HCT116 (cell line): ENCODE measurements around the gene BRS3. TPM values are rescaled to one million over a fixed set of nuclear protein-coding genes. Genes with fewer than 3 reads are reported as not detected.

ENCODE experiments used
- ATAC-seq: fragments of 200-7000 bp; cut with Tn5 transposase; 2 replicates; pipeline ENCODE4 v1.9.1; 2020; ENCODE audit warnings: mild to moderate bottlenecking, moderate library complexity
- BruUV-seq: library from RNA; stranded (reverse); fragments of 400-500 nt; replicated peaks from 2 replicates; lab custom pipeline; 2021; lab: Mats Ljungman, UMichigan
- CTCF ChIA-PET: fragments of 300-600 bp; sonication (Branson Sonifier 250); formaldehyde crosslinking; loops from one replicate; lab custom pipeline; 2021; ENCODE audit warnings: antibody characterized with exemption; lab: Charles Lee
- POLR2A ChIA-PET: fragments of 300-600, 350-600 bp; sonication (Branson Sonifier 250); formaldehyde crosslinking; loops from one replicate; lab custom pipeline; 2021; ENCODE audit warnings: antibody characterized with exemption; lab: Charles Lee
- RAD21 ChIA-PET, 2 experiments: fragments of 300-600 bp; sonication (Branson Sonifier 250); formaldehyde crosslinking; loops; one replicate each; lab custom pipeline; 2023; ENCODE audit warnings: low total read pairs in 2 of 2; ENCODE audit not compliant: uncharacterized antibody in 2 of 2, unreplicated experiment in 2 of 2, low non-redundant PET in 1 of 2; lab: Charles Lee
- DNase-seq: peaks from one replicate; pipeline ENCODE4 v3.0.0-alpha.2; 2010; ENCODE audit warnings: low read depth, low spot score
- H2AFZ ChIP-seq: fragments of 200-600 bp; shearing (Covaris generic), sonication (generic); 2 replicates; pipeline ENCODE4 v1.6.1; 2017; ENCODE audit warnings: low read depth, mixed run types, mixed read lengths, antibody characterized with exemption, low read length; ENCODE audit not compliant: poor library complexity, severe bottlenecking
- H3K27ac ChIP-seq: 2 replicates; pipeline ENCODE4 v1.5.1; 2012; ENCODE audit warnings: low read depth, low read length
- H3K27me3 ChIP-seq: fragments of 200-600 bp; sonication (generic); 2 replicates; pipeline ENCODE4 v1.6.1; 2016; ENCODE audit warnings: mixed run types, low read length, mixed read lengths; ENCODE audit not compliant: insufficient read depth
- H3K36me3 ChIP-seq, 2 experiments: fragments of 200-500 bp in 1 of 2; fragments of 200-600 bp in 1 of 2; sonication (Bioruptor generic) in 1 of 2; sonication (generic) in 1 of 2; 2 replicates each; pipeline versions ENCODE4 v1.5.1 to v1.6.1; 2014 to 2016; ENCODE audit warnings: low read length in 2 of 2, inconsistent platforms in 1 of 2, mixed read lengths in 1 of 2, mixed run types in 1 of 2; ENCODE audit not compliant: insufficient read depth in 2 of 2, control insufficient read depth in 1 of 2
- H3K4me1 ChIP-seq, 2 experiments: fragments of 200-600 bp in 1 of 2; sonication (generic) in 1 of 2; 2 replicates each; pipeline versions ENCODE4 v1.5.1 to v1.6.1; 2012 to 2017; ENCODE audit warnings: low read length in 2 of 2, inconsistent platforms in 1 of 2, mild to moderate bottlenecking in 1 of 2, mixed read lengths in 1 of 2, mixed run types in 1 of 2, moderate library complexity in 1 of 2; ENCODE audit not compliant: insufficient read depth in 2 of 2, control insufficient read depth in 1 of 2
- H3K4me2 ChIP-seq: fragments of 200-600 bp; sonication (generic); 2 replicates; pipeline ENCODE4 v1.6.1; 2017; ENCODE audit warnings: mixed run types, low read length, mixed read lengths
- H3K4me3 ChIP-seq, 2 experiments: fragments of 200-600 bp in 1 of 2; sonication (generic) in 1 of 2; replicated peaks in 1 of 2; 2 replicates each; pipeline ENCODE4 v1.5.1; 2011 to 2016; ENCODE audit warnings: low read length in 2 of 2, control low read depth in 1 of 2, low read depth in 1 of 2, mild to moderate bottlenecking in 1 of 2, mixed read lengths in 1 of 2, mixed run types in 1 of 2
- H3K79me2 ChIP-seq: fragments of 200-600 bp; sonication (generic); 2 replicates; pipeline ENCODE4 v1.6.1; 2017; ENCODE audit warnings: mild to moderate bottlenecking, mixed run types, low read length, moderate library complexity, mixed read lengths; ENCODE audit not compliant: insufficient read depth
- H3K9ac ChIP-seq: fragments of 200-600 bp; sonication (generic); 2 replicates; pipeline ENCODE4 v1.6.1; 2016; ENCODE audit warnings: low read length, mixed read lengths
- H3K9me2 ChIP-seq: fragments of 200-600 bp; sonication (generic), shearing (Covaris generic); 2 replicates; pipeline ENCODE4 v1.6.1; 2017; ENCODE audit warnings: mixed run types, mild to moderate bottlenecking, moderate library complexity; ENCODE audit not compliant: insufficient read depth
- H3K9me3 ChIP-seq, 2 experiments: fragments of 200-500 bp in 1 of 2; fragments of 200-600 bp in 1 of 2; sonication (Bioruptor generic) in 1 of 2; sonication (generic) in 1 of 2; 2 replicates each; pipeline ENCODE4 v1.6.1; 2014 to 2017; ENCODE audit warnings: low read length in 2 of 2, mixed read lengths in 2 of 2, inconsistent platforms in 1 of 2, low read depth in 1 of 2, mild to moderate bottlenecking in 1 of 2, mixed run types in 1 of 2, moderate library complexity in 1 of 2; ENCODE audit not compliant: control insufficient read depth in 1 of 2, insufficient read depth in 1 of 2
- H4K20me1 ChIP-seq: fragments of 200-600 bp; sonication (generic), shearing (Covaris generic); 2 replicates; pipeline ENCODE4 v1.6.1; 2017; ENCODE audit warnings: mixed run types, mild to moderate bottlenecking, moderate library complexity; ENCODE audit not compliant: insufficient read depth
- ATF3 ChIP-seq: IDR thresholded peaks from 2 replicates; pipeline ENCODE4 v1.6.1; 2012
- CEBPB ChIP-seq: IDR thresholded peaks from 2 replicates; pipeline ENCODE4 v1.6.1; 2012; ENCODE audit warnings: low read depth
- CTCF ChIP-seq, 3 experiments: fragments of 200-600 bp in 1 of 3; sonication (generic) in 1 of 3; IDR thresholded peaks in 2 of 3; conservative IDR thresholded peaks in 1 of 3; 2 replicates each; pipeline ENCODE4 v1.5.1; 2012 to 2017; ENCODE audit warnings: low read depth in 2 of 3, low read length in 2 of 3, antibody characterized with exemption in 1 of 3, borderline replicate concordance in 1 of 3, control low read depth in 1 of 3, mild to moderate bottlenecking in 1 of 3, mixed read lengths in 1 of 3, mixed run types in 1 of 3, moderate library complexity in 1 of 3; ENCODE audit not compliant: insufficient read depth in 1 of 3
- ELF1 ChIP-seq: IDR thresholded peaks from 2 replicates; pipeline ENCODE4 v1.6.1; 2012; ENCODE audit warnings: low read depth, borderline replicate concordance
- EZH2 ChIP-seq: fragments of 200-600 bp; sonication (generic); IDR thresholded peaks from 2 replicates; pipeline ENCODE4 v1.6.1; 2017; ENCODE audit warnings: antibody characterized with exemption, mixed run types
- EZH2phosphoT487 ChIP-seq: fragments of 200-600 bp; IDR thresholded peaks from 2 replicates; pipeline ENCODE4 v1.6.1; 2018; ENCODE audit warnings: antibody characterized with exemption, borderline replicate concordance
- FOSL1 ChIP-seq: IDR thresholded peaks from 2 replicates; pipeline ENCODE4 v1.6.1; 2012; ENCODE audit warnings: low read depth
- JUND ChIP-seq: IDR thresholded peaks from 2 replicates; pipeline ENCODE4 v1.6.1; 2012
- POLR2A ChIP-seq: IDR thresholded peaks from 2 replicates; pipeline ENCODE4 v1.7.0; 2011; ENCODE audit warnings: borderline replicate concordance; ENCODE audit not compliant: insufficient read depth, insufficient read length; ENCODE audit errors: extremely low read depth
- POLR2AphosphoS5 ChIP-seq: IDR thresholded peaks from 2 replicates; pipeline ENCODE4 v1.6.1; 2011; ENCODE audit warnings: mild to moderate bottlenecking, low read depth, low read length, moderate library complexity
- RAD21 ChIP-seq: IDR thresholded peaks from 2 replicates; pipeline ENCODE4 v1.6.1; 2012; ENCODE audit warnings: low read depth, mild to moderate bottlenecking
- REST ChIP-seq: IDR thresholded peaks from 2 replicates; pipeline ENCODE4 v1.6.1; 2012; ENCODE audit warnings: low read depth
- TCF7L2 ChIP-seq: IDR thresholded peaks from 2 replicates; pipeline ENCODE4 v1.7.0; 2011; ENCODE audit warnings: borderline replicate concordance, inconsistent platforms; ENCODE audit not compliant: insufficient read depth, insufficient read length; ENCODE audit errors: extremely low read depth
- YY1 ChIP-seq: IDR thresholded peaks from 2 replicates; pipeline ENCODE4 v1.6.1; 2011; ENCODE audit warnings: low read length, low read depth, moderate library complexity, mild to moderate bottlenecking; ENCODE audit not compliant: insufficient replicate concordance; ENCODE audit errors: extremely low read depth
- ZFX ChIP-seq: fragments of 450-650 bp; IDR thresholded peaks from 2 replicates; pipeline ENCODE4 v1.6.1; 2017
- ZNF274 ChIP-seq: fragments of 200-500 bp; sonication (Bioruptor generic); IDR thresholded peaks from 2 replicates; pipeline ENCODE4 v1.6.1; 2014; ENCODE audit warnings: mild to moderate bottlenecking, low read depth, low read length, inconsistent platforms
- intact Hi-C: fragments of 100-400 bp; cut with micrococcal nuclease; formaldehyde crosslinking; loops from 2 replicates; pipeline ENCODE4 v1.10.0; 2022
- total RNA-seq: library from RNA; stranded (reverse); gene quantifications from one replicate; pipeline ENCODE4 v1.2.1, GENCODE V29; 2021; ENCODE audit not compliant: unreplicated experiment
- TF ChIP-seq, protein P1 (sequence below): IDR thresholded peaks from 2 replicates; pipeline ENCODE4 v1.6.1; 2011; ENCODE audit warnings: mild to moderate bottlenecking, low read length, moderate library complexity; ENCODE audit not compliant: insufficient replicate concordance; ENCODE audit errors: extremely low read depth

Gene BRS3
- total RNA-seq, 1 experiment from 2014 or later: not detected

- intact Hi-C loops: no loop called here
- no peak for TF ChIP-seq POLR2AphosphoS5
- TF ChIP-seq REST: no peak
- TF ChIP-seq JUND: no peak
- TF ChIP-seq EZH2phosphoT487: no peak
- TF ChIP-seq EZH2: no peak
- no peak for TF ChIP-seq ELF1
- TF ChIP-seq CEBPB: no peak
- no peak for TF ChIP-seq RAD21
- TF ChIP-seq FOSL1: no peak
- TF ChIP-seq POLR2A: no peak
- no peak for TF ChIP-seq ATF3
- no peak for TF ChIP-seq TCF7L2
- no peak for TF ChIP-seq ZNF274
- TF ChIP-seq YY1: no peak
- no peak for TF ChIP-seq CTCF (IDR thresholded peaks at IDR 0.05 in 2 of 3, conservative IDR thresholded peaks at IDR 0.05 in 1 of 3; ENCODE audit: borderline replicate concordance in 1 of 3, insufficient read depth in 1 of 3, low read depth in 2 of 3, low read length in 2 of 3)
- no peak for TF ChIP-seq ZFX
- TF ChIP-seq, protein P1, sequence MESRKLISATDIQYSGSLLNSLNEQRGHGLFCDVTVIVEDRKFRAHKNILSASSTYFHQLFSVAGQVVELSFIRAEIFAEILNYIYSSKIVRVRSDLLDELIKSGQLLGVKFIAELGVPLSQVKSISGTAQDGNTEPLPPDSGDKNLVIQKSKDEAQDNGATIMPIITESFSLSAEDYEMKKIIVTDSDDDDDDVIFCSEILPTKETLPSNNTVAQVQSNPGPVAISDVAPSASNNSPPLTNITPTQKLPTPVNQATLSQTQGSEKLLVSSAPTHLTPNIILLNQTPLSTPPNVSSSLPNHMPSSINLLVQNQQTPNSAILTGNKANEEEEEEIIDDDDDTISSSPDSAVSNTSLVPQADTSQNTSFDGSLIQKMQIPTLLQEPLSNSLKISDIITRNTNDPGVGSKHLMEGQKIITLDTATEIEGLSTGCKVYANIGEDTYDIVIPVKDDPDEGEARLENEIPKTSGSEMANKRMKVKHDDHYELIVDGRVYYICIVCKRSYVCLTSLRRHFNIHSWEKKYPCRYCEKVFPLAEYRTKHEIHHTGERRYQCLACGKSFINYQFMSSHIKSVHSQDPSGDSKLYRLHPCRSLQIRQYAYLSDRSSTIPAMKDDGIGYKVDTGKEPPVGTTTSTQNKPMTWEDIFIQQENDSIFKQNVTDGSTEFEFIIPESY: no peak
- Histone ChIP-seq H3K27ac (no peak overlapping the region), H3K27me3 (no peaks in the 10 kb centered on the region), H4K20me1 (no peaks in the 10 kb centered on the region), H3K9ac (no peak overlapping the region), H2AFZ (no peak overlapping the region), H3K36me3 (no peaks in the 10 kb centered on the region), H3K4me1 (no peaks in the 10 kb centered on the region), H3K4me2 (no peak overlapping the region), H3K9me2 (no peaks in the 10 kb centered on the region), H3K79me2 (no peaks in the 10 kb centered on the region), H3K4me3 (no peak overlapping the region), H3K9me3 (no peaks in the 10 kb centered on the region)
- CTCF ChIA-PET: no interaction called here
- no TSS peak for BruUV-seq
- RAD21 ChIA-PET: no interaction called here
- DNase-seq (no peak), ATAC-seq (no peak)
- POLR2A ChIA-PET: no interaction called here
Measured at GRCh38 chrX:136519069-136519468, 31.3 kb downstream of the BRS3 start.
